Right atrium auricular region (tissue), 2 donors: Measurements from ENCODE around the gene TRAF3. TPM values are rescaled to one million over a fixed set of nuclear protein-coding genes. Genes with fewer than 3 reads are reported as not detected.

ENCODE experiments used
- DNase-seq: peaks from one replicate; pipeline ENCODE4 v3.0.0-alpha.2; 2019; ENCODE audit warnings: low spot score
- H3K27ac ChIP-seq, 2 donors: fragments of 200-600 bp; sonication (generic); 1 replicate in 1 of 2; 2 replicates in 1 of 2; pipeline ENCODE4 v1.5.1; 2016 to 2019
- H3K27me3 ChIP-seq, 2 donors: fragments of 200-600 bp; sonication (generic); one replicate each; pipeline versions ENCODE4 v1.5.1 to v1.6.0; 2017 to 2019
- H3K36me3 ChIP-seq: fragments of 200-600 bp; sonication (generic); one replicate; pipeline ENCODE4 v1.5.1; 2016
- H3K4me1 ChIP-seq, 2 donors: fragments of 200-600 bp; sonication (generic); one replicate each; pipeline versions ENCODE4 v1.5.1 to v1.6.0; 2017 to 2019
- H3K4me3 ChIP-seq, 2 donors: fragments of 200-600 bp; sonication (generic); 1 replicate in 1 of 2; 2 replicates in 1 of 2; pipeline ENCODE4 v1.5.1; 2017 to 2019; ENCODE audit warnings: mild to moderate bottlenecking in 1 of 2, moderate library complexity in 1 of 2
- H3K9me3 ChIP-seq, 2 donors: fragments of 200-600 bp; sonication (generic); one replicate each; pipeline ENCODE4 v1.5.1; 2019
- total RNA-seq, 2 donors: library from RNA; depleted of rRNA; stranded (reverse); fragments of >200 nt; gene quantifications; one replicate each; pipeline ENCODE4 v1.1.0, GENCODE V29; 2016
- TF ChIP-seq, protein P1 (sequence below), 2 donors: fragments of 200-600 bp; sonication (generic); IDR thresholded peaks; one replicate each; pipeline ENCODE4 v1.5.1; 2019; ENCODE audit warnings: antibody characterized with exemption in 2 of 2

Gene TRAF3
- total RNA-seq, 2 donors from 2014 or later, result 9.1 to 10.0 TPM

DNA sequence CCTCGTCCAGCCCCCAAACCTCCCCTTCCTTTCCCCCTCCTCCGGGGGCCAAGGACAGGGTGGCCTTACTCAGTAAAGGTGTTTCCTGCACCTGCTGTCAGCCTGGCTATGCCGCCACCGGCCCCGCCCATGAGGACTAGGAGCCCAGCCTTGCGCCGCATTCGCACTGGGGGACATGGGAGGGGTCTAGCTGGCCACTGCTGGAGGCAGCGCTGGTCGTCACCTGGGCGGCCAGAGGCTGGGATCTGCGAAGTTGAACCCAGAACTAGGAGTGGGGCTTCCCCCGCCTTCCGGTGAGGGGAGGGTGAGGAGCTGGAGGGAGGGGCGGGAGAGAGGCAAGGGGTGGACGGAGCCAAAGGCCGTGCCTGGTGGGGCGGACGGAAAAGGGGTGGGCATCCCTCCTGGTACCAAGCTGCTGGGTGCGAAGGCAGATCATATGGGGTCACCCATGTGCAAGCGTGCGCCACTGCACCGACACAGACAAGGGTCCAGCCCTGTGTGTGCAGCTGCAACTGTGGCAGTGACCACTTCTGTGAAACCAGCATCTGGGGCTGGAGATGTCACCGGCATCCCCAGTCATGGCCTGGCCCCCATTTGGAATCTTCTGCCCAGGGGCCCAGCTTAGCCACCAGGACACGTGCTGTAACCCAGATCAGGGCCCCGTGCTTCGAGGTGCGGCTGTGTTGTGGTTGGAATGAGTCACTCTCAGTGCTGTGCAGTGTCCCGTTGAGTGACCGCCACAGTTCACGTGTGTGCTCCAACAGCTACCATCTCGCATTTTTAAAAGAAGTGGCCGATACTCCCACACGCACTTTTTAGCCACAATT is 153.7 kb downstream of the TRAF3 start:
- DNase-seq, result no peak
- H3K36me3 ChIP-seq, result peaks cover 11% of the 10 kb centered on the region
- TF ChIP-seq, protein P1, sequence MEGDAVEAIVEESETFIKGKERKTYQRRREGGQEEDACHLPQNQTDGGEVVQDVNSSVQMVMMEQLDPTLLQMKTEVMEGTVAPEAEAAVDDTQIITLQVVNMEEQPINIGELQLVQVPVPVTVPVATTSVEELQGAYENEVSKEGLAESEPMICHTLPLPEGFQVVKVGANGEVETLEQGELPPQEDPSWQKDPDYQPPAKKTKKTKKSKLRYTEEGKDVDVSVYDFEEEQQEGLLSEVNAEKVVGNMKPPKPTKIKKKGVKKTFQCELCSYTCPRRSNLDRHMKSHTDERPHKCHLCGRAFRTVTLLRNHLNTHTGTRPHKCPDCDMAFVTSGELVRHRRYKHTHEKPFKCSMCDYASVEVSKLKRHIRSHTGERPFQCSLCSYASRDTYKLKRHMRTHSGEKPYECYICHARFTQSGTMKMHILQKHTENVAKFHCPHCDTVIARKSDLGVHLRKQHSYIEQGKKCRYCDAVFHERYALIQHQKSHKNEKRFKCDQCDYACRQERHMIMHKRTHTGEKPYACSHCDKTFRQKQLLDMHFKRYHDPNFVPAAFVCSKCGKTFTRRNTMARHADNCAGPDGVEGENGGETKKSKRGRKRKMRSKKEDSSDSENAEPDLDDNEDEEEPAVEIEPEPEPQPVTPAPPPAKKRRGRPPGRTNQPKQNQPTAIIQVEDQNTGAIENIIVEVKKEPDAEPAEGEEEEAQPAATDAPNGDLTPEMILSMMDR (IDR thresholded peaks at IDR 0.05), result no peak
- H3K4me1 ChIP-seq, result peaks cover 0 to 32% of the 10 kb centered on the region in 2 donors
- H3K9me3 ChIP-seq, result no peaks in the 10 kb centered on the region
- H3K4me3 ChIP-seq, result peak overlapping the region in 1 of 2 donors; percentile 53
- H3K27me3 ChIP-seq, result peaks cover 5 to 27% of the 10 kb centered on the region in 2 donors
- H3K27ac ChIP-seq, result no peak overlapping the region

- no peak for DNase-seq
- Histone ChIP-seq H3K9me3 (no peaks in the 10 kb centered on the region), H3K36me3 (peaks cover 13% of the 10 kb centered on the region)
Observed at GRCh38 chr14:102931580-102932285, 154.5 kb downstream of the TRAF3 start.

GRCh38 chr14:102932484-102933248 is 155.4 kb downstream of the TRAF3 start:
- peaks cover 5 to 27% of the 10 kb centered on the region in 2 donors for H3K27me3 ChIP-seq
- peaks cover 0 to 32% of the 10 kb centered on the region in 2 donors for H3K4me1 ChIP-seq
- no peaks in the 10 kb centered on the region for H3K9me3 ChIP-seq
- no peak overlapping the region for H3K27ac ChIP-seq
- DNase-seq, result no peak
- H3K4me3 ChIP-seq, result no peak overlapping the region
- peaks cover 23% of the 10 kb centered on the region for H3K36me3 ChIP-seq
- TF ChIP-seq, protein P1 (IDR thresholded peaks at IDR 0.05), result no peak

More at GRCh38 chr14:102931580-102932285, 154.5 kb downstream of the TRAF3 start:
- TF ChIP-seq, protein P1 (IDR thresholded peaks at IDR 0.05), result no peak
- H3K27me3 ChIP-seq, result peaks cover 5 to 27% of the 10 kb centered on the region in 2 donors
- H3K4me3 ChIP-seq, result no peak overlapping the region
- H3K27ac ChIP-seq, result no peak overlapping the region
- H3K4me1 ChIP-seq, result peaks cover 0 to 32% of the 10 kb centered on the region in 2 donors

DNA sequence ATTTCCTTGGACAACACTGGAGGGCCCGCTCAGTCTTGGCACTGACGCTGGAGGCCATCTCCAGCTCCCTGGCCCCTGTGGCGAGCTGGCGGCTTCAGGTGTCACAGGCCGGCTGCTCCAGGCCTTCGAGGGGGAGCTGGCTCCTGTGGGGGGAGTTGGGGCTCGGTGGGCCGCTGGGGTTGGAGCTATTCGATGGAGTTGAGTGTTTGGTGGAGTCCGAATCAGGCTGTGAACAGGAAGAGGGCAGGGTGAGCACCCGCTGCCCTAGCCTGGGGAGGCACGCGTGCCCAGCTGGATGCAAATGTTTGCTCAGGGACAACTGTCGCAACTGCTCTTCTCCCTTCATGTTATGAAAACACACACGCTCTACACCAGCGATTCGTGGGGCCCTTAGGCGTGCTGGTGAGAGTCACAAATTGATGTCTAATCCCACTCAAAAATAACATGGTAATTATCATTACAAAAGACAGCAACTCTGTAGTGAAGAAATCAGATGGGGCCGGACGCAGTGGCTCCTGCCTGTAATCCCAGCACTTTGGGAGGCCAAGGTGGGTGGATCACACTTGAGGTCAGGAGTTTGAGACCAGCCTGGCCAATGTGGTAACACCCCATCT is 156.5 kb downstream of the TRAF3 start:
- Histone ChIP-seq H3K4me1 (peaks cover 0 to 22% of the 10 kb centered on the region in 2 donors), H3K27ac (no peak overlapping the region), H3K4me3 (no peak overlapping the region), H3K27me3 (peaks cover 0 to 22% of the 10 kb centered on the region in 2 donors), H3K36me3 (peaks cover 29% of the 10 kb centered on the region), H3K9me3 (no peaks in the 10 kb centered on the region)
- DNase-seq, result no peak
- TF ChIP-seq, protein P1 (IDR thresholded peaks at IDR 0.05), result no peak

GRCh38 chr14:102935756-102936155 is 158.5 kb downstream of the TRAF3 start:
- no peak overlapping the region for H3K4me3 ChIP-seq
- H3K27me3 ChIP-seq, result peaks cover 0 to 1% of the 10 kb centered on the region in 2 donors
- H3K4me1 ChIP-seq, result peaks cover 0 to 2% of the 10 kb centered on the region in 2 donors
- no peak for DNase-seq
- no peak overlapping the region for H3K27ac ChIP-seq
- no peaks in the 10 kb centered on the region for H3K9me3 ChIP-seq
- peaks cover 45% of the 10 kb centered on the region for H3K36me3 ChIP-seq
- TF ChIP-seq, protein P1 (IDR thresholded peaks at IDR 0.05), result no peak
